VCaP (cell line): ENCODE measurements around the gene NRGN.

Experiments used
- H3K27ac ChIP-seq: fragments of 450-650 bp; 2 replicates; pipeline ENCODE4 v1.5.1; 2017
- TF ChIP-seq, protein P1 (sequence below): fragments of 450-650 bp; conservative IDR thresholded peaks from 2 replicates; pipeline ENCODE4 v1.5.1; 2017; ENCODE audit warnings: mild to moderate bottlenecking, moderate library complexity

The NRGN gene

DNA sequence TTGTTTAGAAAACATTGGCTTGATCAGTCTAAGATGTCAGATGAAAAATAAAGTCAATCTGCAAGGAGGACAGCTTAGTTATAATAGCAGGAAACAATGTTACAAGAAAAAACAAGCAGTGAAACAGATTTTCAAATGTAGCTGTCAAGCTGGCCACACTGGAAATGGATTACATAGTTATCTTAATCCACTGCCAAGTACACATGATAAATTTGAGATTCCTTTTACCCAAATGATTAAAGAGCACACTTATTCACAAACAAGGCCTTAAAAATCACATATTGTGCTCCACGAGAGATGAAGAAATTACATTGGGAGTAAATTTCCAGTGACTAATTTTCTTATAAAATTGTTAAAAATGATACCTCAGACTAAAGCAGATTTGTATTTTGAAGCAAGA, 39.8 kb downstream of the NRGN start:
- no peak overlapping the region for H3K27ac ChIP-seq
- TF ChIP-seq, protein P1, sequence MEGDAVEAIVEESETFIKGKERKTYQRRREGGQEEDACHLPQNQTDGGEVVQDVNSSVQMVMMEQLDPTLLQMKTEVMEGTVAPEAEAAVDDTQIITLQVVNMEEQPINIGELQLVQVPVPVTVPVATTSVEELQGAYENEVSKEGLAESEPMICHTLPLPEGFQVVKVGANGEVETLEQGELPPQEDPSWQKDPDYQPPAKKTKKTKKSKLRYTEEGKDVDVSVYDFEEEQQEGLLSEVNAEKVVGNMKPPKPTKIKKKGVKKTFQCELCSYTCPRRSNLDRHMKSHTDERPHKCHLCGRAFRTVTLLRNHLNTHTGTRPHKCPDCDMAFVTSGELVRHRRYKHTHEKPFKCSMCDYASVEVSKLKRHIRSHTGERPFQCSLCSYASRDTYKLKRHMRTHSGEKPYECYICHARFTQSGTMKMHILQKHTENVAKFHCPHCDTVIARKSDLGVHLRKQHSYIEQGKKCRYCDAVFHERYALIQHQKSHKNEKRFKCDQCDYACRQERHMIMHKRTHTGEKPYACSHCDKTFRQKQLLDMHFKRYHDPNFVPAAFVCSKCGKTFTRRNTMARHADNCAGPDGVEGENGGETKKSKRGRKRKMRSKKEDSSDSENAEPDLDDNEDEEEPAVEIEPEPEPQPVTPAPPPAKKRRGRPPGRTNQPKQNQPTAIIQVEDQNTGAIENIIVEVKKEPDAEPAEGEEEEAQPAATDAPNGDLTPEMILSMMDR: no peak

DNA sequence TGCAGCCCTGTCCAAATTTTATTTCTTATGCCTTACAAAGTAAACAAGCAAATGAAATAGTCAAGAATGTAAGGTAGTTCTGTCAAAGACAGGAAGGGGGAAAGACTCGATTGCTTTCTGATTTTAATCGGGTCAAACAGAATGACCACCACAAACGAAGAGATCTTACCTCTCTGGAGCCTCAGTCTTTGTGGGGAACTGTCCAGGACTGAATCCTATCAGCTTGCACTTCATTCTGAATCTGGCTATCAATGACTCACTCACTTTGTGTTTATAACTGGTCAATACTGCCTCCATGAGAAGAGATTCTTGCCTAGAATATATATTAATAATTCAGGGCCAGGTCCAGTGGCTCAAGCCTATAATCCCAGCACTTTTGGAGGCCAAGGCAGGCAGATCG, 43.3 kb downstream of the NRGN start:
- TF ChIP-seq, protein P1: no peak
- no peak overlapping the region for H3K27ac ChIP-seq

DNA sequence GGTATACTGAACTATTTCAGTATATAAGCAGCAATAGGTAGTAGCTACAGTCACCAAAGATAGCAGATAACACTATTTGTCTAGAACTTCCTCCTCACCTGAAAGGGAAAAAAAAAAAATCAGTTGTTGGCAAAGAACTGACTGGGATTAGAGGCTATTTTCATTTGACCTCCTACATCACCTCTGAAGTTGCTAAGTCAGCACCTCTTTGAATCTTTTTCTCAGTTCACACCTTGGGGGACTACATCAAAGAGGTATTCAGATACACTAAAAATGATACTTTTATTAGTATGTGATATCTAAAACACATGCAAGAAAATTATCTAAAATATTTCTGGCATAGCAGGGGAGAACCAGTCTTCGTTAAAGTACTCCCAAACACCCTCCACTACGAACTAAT, 44.3 kb downstream of the NRGN start:
- TF ChIP-seq, protein P1: no peak
- H3K27ac ChIP-seq: no peak overlapping the region

DNA sequence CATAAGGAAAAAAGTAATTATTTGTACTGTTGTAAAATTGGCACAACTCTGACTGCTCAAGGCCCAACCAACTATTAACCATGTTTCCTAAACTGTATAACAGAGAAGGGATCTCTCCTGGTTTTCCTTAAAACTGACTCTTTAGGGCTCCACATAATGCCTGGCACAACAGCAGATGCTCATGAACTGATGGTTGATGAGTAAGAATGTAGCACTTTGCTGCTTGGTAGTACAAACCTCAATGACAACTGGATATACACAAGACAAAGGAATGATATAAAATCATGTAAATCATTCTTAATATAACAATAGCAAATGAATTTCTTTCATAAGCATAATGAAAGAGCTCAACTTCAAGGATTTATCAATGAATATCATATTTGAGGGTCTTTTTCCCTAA, 48.8 kb downstream of the NRGN start:
- TF ChIP-seq, protein P1: no peak
- no peak overlapping the region for H3K27ac ChIP-seq

DNA sequence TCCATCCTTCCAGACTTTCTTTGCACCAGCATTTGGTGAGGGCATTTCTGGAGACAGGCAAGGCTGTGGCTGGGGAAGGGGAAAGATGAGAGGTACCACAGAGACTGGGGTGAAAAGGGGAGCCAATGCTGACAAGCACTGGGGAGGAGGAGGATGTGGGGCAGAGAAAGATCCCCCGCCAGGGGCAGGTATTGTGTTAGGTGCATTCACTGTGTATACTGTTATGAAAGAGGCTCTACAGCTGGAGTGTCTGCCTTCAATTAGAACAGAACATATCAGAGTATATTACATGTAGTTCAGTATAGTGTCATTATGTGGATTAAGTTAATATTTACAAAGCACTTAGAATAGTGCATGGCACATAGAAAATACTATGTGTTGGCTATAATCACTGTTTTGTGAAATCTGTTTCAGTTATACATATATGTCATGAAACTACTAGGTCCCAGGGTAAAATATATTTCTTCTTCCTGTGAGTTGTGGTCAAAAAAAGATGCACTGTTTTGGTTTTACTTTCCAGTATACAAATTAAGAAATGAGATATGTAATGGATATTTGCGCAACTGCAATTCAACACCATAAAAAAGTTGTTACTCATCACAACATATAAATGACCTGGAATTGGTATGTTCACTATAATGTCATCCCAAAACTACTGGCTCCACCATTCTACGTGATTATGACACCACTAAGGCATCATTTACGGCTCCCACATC, 52.0 kb downstream of the NRGN start:
- TF ChIP-seq, protein P1: no peak
- H3K27ac ChIP-seq: no peak overlapping the region

DNA sequence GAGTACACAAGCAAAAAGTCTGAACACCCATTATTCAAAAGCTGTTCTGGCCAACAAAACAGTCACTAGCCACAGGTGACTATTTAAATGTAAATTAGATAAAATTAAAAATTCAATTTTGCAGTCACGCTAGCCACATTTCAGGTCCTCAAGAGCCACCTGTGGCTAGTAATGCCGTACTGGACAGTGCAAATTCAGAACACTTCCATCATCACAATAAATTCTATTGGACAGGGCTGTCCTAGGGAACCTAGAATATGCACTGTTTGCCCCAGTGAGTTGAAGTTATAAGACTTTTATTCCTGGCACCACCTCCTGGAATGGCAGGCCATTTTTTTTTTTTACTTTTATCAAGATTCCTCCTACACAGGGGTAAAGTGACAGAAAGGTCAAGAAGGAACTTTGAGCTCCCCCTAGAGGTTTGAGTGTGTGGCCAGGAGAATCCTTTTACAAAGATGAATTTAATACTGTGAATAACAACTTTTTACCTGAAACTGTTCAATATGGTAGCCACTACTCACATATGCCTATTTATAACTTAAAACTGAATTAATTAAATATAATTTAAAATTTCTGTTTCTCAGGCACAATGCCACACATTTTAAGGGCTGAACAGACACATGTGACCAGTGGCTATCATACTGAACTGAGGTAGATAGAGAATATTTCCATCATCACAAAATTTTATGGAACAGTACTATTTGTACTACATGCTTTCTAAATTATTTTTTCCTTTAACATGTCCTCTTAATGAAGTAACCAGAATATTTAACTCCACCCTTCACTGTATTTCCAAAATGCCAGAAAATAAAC, 53.9 kb downstream of the NRGN start:
- H3K27ac ChIP-seq: no peak overlapping the region
- TF ChIP-seq, protein P1: peak; percentile 93

DNA sequence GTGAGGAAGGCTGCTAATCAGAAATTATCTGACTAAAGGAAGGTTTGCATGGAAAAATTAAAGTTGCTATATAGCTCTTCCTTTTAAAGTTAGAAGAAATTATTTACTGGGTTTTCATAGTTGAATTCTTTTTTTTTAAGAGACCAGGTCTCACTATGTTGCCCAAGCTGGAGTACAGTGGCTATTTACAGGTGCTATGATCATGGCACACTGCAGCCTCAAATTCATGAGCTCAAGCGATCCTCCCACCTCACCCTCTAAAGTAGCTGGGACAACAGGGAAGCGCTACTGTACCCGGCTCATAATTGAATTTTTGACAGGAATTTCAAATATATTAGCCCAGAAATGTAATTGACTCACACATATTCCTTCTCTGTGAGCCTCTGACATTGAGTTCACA, 56.6 kb downstream of the NRGN start:
- TF ChIP-seq, protein P1: no peak
- H3K27ac ChIP-seq: no peak overlapping the region
